A549 treated with CpdA at 1 μM for 4 hours (cell line): ENCODE data around the gene MAPK9. TPM values are rescaled to one million over a fixed set of nuclear protein-coding genes. Genes with fewer than 3 reads are reported as not detected.

ENCODE experiments used
- total RNA-seq: library from RNA; stranded (reverse); fragments of 200-300 nt; extraction: Qiagen RNA extraction; gene quantifications from 5 replicates; pipeline ENCODE4 v1.2.3, GENCODE V29; 2022; ENCODE audit warnings: low read depth

MAPK9 gene
- total RNA-seq: 29.0 to 41.6 TPM (median 38.3 TPM) in 5 replicates

DNA sequence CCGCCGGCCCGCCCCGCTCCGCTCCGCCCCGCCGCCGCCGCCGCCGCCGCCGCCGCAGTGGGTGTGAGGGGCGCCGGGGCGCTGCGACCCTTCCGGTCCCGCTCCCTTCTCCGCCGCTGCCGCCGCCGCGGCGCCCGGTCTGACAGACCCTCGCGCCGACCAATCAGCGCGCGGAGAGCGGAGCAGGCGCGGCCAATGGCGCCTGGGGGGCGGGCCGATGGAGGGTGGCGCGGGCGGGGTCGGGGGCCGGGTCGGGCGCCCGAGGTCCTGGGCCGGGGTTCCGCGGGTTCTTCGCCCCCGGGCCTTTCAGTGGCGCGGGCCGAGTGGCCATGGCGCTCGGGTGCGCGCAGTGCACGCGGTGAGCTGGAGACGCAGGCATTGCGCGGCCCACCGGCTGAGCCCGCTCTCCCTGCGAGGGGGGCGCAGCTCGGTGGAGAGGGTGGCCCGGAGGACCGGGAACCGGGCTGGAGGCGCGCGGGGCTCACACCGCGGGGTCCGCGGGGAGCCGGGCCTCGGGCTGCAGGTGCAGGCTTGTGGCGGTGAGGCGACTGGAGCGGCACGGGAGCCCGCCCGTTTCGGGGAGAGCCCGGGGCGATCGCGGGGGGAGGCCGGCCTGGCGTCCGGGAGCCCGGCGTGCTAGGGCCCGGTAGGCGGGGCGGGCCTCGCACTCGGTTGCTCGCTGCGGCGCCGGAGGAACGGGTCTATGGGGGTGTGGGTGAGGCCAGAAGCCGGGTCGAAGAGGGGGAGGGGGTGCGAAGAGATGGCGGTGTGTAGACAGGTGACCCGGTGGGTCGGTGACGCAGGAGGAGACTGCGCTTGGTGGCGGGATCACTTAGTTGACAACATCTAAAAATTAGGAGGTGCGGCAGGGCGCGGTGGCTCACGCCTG is at the start of gene MAPK9:
TSS of gene MAPK9 (minus strand) at position 141 of the 889 bp plus-strand sequence. CDS start 11,522 bp downstream, outside the sequence.

DNA sequence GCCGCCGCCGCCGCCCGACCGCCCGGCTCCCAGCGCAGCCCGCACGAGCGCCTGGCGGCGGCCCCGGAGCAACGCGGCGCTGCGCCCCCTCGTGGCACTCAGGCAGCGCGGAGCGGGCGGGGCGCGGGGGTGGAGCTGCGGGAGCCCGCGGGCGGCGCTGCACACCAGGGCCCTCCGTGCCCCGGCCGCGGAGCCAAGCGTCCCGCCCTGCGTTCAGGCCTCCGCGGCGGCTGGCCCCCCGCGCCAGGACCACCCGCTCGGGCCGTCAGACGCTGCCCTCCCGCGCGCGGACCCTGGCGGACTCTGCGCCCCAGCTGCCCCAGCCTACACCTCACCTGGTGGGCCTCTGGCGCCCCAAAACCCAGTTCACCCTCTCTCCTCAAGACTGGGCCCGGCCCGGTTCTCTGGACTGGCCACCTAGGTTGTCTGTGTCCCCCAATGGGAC is 82.7 kb downstream of the MAPK9 start, which contains the start of gene RASGEF1C:
TSS of gene RASGEF1C (minus strand) at position 75 of the 445 bp plus-strand sequence. CDS start 71,159 bp downstream, outside the sequence.

Other genes with a start within 250 kb of the MAPK9 start
- gene RNF130, start 220.3 kb downstream of the MAPK9 start, total RNA-seq: 34.5 to 42.8 TPM (median 40.4 TPM) in 5 replicates
- 0.07 to 0.18 TPM (median 0.11 TPM) in 3 of 5 replicates, not detected in the others for gene RASGEF1C, start 82.9 kb downstream of the MAPK9 start, total RNA-seq
- 44.2 to 56.0 TPM (median 51.8 TPM) in 5 replicates for gene GFPT2, start 61.3 kb upstream of the MAPK9 start, total RNA-seq
- 18.2 to 22.8 TPM (median 20.4 TPM) in 5 replicates for gene CNOT6, start 202.3 kb upstream of the MAPK9 start, total RNA-seq